Occipital lobe (tissue), 2 donors: ENCODE results near the gene AGK. TPM values are rescaled to one million over a fixed set of nuclear protein-coding genes. Genes with fewer than 3 reads are reported as not detected.

Experiments used
- DNase-seq: peaks from one replicate; lab custom pipeline; 2025; lab: John Stamatoyannopoulos, UW
- total RNA-seq: library from RNA; depleted of rRNA; stranded (reverse); fragments of >200 nt; gene quantifications from one replicate; pipeline ENCODE4 v1.2.3, GENCODE V29; 2014

AGK gene
- total RNA-seq, 1 donor from 2014 or later = 45.2 TPM

DNA sequence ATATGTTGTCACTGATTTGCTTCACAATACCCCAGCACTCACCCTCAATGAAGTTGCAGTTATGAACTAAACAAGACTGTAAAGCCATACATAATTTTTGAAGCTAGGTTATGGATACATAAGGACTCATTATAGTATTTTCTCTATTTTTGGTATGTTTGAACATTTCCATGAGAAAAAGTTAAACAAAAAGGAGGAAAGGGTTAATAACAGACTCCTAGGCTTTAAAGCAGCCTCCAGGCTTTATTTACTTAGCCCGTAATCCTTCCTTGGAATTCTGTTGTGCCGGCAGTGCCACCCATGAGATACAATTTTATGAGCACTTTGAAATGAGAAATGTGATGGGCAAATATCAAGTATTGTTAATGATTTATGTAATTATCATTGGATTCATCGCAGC is 152.9 kb downstream of the AGK start:
- no peak for DNase-seq

DNA sequence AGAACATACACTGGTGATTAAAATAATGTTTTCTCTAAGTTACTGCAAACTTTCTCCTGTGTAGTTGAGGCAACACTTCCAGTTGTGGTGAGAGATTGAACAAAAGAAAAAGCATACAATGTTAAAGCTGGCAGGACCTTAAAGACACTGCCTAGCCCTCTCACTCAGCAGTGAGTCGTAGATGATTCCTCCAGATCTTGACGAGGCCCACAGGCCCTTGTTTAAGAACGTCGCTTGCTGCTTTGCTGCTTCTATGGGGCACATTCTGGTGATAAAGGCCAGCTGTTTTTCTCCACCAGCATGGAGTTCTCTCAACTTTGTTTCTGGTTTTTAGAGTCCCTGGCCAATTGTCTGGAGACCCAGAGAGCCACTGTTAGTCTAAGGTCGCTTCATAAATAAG is 153.5 kb downstream of the AGK start:
- no peak for DNase-seq

Other genes starting within 250 kb of the AGK start
- 47.7 TPM for gene DENND11, start 150.8 kb downstream of the AGK start, total RNA-seq
- 0.16 TPM for gene WEE2, start 156.9 kb downstream of the AGK start, total RNA-seq
- gene SSBP1, start 186.9 kb downstream of the AGK start, total RNA-seq = 79.9 TPM
- 2.5 TPM for gene TAS2R3, start 212.7 kb downstream of the AGK start, total RNA-seq
- 4.5 TPM for gene TAS2R4, start 225.3 kb downstream of the AGK start, total RNA-seq
- 3.4 TPM for gene TAS2R5, start 238.8 kb downstream of the AGK start, total RNA-seq